GM19372 (cell line): ENCODE results near the gene ITPRIP.

Experiments used
- ATAC-seq: cut with Tn5 transposase; IDR thresholded peaks from one replicate; pipeline ENCODE4 v1.9.1; 2021; ENCODE audit warnings: mild to moderate bottlenecking, low read depth, moderate library complexity; ENCODE audit not compliant: unreplicated experiment

The ITPRIP gene

GRCh38 chr10:104326991-104327610, 11.2 kb downstream of the ITPRIP start:
- ATAC-seq, result no peak

- ATAC-seq, result no peak
Measured at GRCh38 chr10:104325436-104326435, 12.5 kb downstream of the ITPRIP start.

GRCh38 chr10:104324931-104325330, 13.3 kb downstream of the ITPRIP start:
- ATAC-seq, result no peak

GRCh38 chr10:104324221-104324686, 14.0 kb downstream of the ITPRIP start:
- no peak for ATAC-seq

- ATAC-seq, result no peak
Measured at GRCh38 chr10:104323760-104324201, 14.5 kb downstream of the ITPRIP start.

DNA sequence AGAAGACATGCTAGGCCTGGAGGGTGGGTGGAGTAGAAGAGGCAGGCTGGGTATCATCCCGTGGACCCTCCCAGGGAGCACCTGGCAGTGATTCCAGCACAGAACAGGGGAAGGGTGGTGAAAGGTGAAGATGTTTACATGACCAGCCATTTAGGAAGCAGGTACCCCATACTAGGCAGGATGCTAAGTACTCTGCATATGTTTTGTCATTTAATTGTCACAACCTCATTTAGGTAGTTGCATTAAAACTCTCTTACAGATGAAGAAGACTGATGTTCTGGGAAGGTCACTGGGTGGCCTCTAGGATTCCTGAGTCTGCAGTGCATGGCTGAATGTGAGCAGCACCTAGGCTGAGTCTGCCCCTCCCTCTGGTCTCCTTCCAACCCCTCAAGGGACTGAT, 15.2 kb downstream of the ITPRIP start:
- no peak for ATAC-seq

DNA sequence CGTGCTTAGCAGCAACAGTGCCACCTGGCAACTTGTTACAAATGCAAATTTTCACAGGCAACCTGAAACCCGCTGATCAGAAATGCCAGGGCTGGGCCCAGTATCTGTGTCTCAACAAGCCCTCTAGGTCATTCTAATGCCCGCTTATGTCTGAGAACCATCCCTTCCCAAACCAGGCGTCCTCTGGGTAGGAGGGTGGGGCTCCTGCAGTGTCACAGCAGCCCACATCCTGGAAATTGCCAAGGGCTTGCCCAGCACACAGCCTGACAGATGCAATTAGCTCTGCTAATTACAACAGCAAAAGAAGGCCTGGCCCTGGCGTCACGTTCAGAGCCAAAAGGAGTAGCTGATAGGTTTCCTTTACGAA, 15.9 kb downstream of the ITPRIP start:
- no peak for ATAC-seq

- no peak for ATAC-seq
Measured at GRCh38 chr10:104321725-104322415, 16.4 kb downstream of the ITPRIP start.

DNA sequence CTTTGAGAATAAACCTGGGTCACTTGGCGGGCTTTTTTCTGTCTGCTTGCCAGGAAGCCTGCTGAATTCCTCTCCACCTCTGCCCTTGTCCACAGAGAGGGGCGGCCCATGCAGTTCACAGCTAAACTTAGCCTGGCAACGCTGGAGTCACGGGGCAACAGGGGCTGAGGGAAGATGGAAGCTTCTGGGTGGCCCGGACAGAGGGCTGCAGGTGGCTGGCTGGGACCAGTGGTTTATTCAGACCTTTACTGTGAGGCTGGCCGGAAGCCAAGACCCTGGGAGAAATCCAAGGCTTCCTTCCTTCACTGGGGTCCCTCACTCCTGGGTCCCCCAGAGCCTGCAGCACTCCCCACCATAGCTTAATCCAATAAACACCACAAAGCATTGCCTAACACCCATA, 17.0 kb downstream of the ITPRIP start:
- no peak for ATAC-seq

- ATAC-seq, result no peak
Measured at GRCh38 chr10:104318810-104319741, 19.2 kb downstream of the ITPRIP start.

GRCh38 chr10:104318326-104318725, 19.9 kb downstream of the ITPRIP start:
- no peak for ATAC-seq

DNA sequence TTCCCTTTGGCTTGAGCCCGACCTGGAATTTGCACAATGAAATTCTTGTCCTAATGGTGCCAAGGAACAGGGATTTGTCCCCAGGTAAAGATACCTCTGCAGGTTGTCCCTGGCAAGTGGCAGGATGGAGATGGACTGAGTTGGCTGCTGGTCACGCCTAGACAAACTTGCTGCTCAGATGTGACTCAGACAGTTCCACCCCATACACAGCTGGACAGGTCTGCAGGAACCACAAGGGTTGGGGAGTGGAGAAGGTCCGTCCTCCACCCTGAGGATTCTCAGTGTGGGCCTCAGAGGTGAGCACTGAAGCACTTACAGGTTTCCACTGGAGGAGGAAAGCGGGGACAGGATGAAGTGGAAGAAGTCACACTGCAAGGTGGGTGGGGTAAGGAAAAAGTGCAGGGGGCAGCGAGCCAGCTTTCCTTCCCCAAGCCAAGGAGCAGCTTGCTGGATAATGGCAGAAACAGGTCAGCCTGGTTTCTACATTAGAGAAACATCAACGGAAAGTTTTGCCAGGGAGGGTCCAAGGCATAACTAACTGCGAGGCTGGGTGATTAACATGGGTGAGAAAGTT, 20.5 kb downstream of the ITPRIP start:
- ATAC-seq, result no peak

- no peak for ATAC-seq
Measured at GRCh38 chr10:104317269-104317710, 21.0 kb downstream of the ITPRIP start.

- no peak for ATAC-seq
Measured at GRCh38 chr10:104316321-104317099, 21.8 kb downstream of the ITPRIP start.

DNA sequence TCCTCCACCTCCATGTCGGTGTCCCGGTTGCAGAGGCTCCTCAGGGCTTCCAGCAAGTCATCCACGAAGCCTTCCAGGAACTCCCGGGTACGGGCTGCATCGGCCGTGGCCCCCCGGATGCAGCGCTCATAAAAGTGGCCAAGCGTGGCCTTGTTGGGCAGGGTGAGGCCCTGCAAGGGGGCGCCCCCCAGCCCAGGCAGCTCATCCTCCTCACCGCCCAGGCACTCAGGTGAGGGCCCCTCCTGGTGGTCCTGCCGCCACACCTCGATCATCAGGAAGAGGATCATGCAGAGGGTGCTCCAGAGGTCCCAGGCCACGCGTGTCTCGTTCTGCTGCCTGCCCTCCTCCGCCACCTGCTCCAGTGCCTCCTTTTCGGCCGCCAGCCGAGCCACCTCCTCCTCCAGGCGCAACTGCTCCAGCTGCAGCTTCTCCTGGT, 22.8 kb downstream of the ITPRIP start:
- no peak for ATAC-seq

GRCh38 chr10:104314591-104315485, 23.4 kb downstream of the ITPRIP start:
- ATAC-seq, result no peak

GRCh38 chr10:104311184-104311720, 27.0 kb downstream of the ITPRIP start:
- ATAC-seq, result no peak
